Suprapubic skin (tissue), 4 donors: Measurements from ENCODE around the gene KRT8. TPM values are rescaled to one million over a fixed set of nuclear protein-coding genes. Genes with fewer than 3 reads are reported as not detected.
A peak's percentile ranks its signal among the peaks of the same experiment; 100 is the strongest.

Source experiments
- DNase-seq, 2 donors: peaks; one replicate each; pipeline ENCODE4 v3.0.0-alpha.2; 2019; ENCODE audit warnings: low spot score in 2 of 2
- H3K27ac ChIP-seq: fragments of 200-600 bp; sonication (generic); one replicate; pipeline ENCODE4 v1.5.1; 2019
- H3K27me3 ChIP-seq: fragments of 200-600 bp; sonication (generic); one replicate; pipeline ENCODE4 v1.5.1; 2019
- H3K36me3 ChIP-seq: fragments of 200-600 bp; sonication (generic); one replicate; pipeline ENCODE4 v1.5.1; 2019
- H3K4me1 ChIP-seq: fragments of 200-600 bp; sonication (generic); one replicate; pipeline ENCODE4 v1.5.1; 2019
- H3K4me3 ChIP-seq: fragments of 200-600 bp; sonication (generic); one replicate; pipeline ENCODE4 v1.5.1; 2019; ENCODE audit warnings: mild to moderate bottlenecking
- H3K9me3 ChIP-seq: fragments of 200-600 bp; sonication (generic); one replicate; pipeline ENCODE4 v1.5.1; 2019
- EP300 ChIP-seq: sonication (generic); formaldehyde crosslinking; IDR thresholded peaks from one replicate; pipeline ENCODE4 v1.6.1; 2017; ENCODE audit warnings: antibody characterized with exemption
- POLR2A ChIP-seq, 2 donors: fragments of 450-650 bp; IDR thresholded peaks; one replicate each; pipeline ENCODE4 v1.6.1; 2017; ENCODE audit warnings: antibody characterized with exemption in 2 of 2, mild to moderate bottlenecking in 2 of 2, moderate library complexity in 2 of 2
- POLR2AphosphoS5 ChIP-seq, 3 donors: sonication (generic); formaldehyde crosslinking; IDR thresholded peaks; one replicate each; pipeline ENCODE4 v1.6.1; 2017; ENCODE audit warnings: antibody characterized with exemption in 3 of 3
- WGBS: methylation state at CpG from one replicate; pipeline ENCODE4 v1.1.5; 2018; 5-methylcytosine and 5-hydroxymethylcytosine counted together
- total RNA-seq, 4 donors: library from RNA; depleted of rRNA; stranded (reverse); fragments of >200 nt; gene quantifications; one replicate each; pipeline ENCODE4 v1.1.0, GENCODE V29; 2016
- TF ChIP-seq, protein P1 (sequence below), 2 donors: fragments of 200-600 bp in 1 of 2; fragments of 450-650 bp in 1 of 2; sonication (generic) in 1 of 2; IDR thresholded peaks; one replicate each; pipeline ENCODE4 v1.5.1; 2016 to 2019; ENCODE audit warnings: antibody characterized with exemption in 2 of 2, mild to moderate bottlenecking in 1 of 2, moderate library complexity in 1 of 2

Gene KRT8
- total RNA-seq, 4 donors from 2014 or later: 49.4 to 93.7 (median 65.9) TPM

DNA sequence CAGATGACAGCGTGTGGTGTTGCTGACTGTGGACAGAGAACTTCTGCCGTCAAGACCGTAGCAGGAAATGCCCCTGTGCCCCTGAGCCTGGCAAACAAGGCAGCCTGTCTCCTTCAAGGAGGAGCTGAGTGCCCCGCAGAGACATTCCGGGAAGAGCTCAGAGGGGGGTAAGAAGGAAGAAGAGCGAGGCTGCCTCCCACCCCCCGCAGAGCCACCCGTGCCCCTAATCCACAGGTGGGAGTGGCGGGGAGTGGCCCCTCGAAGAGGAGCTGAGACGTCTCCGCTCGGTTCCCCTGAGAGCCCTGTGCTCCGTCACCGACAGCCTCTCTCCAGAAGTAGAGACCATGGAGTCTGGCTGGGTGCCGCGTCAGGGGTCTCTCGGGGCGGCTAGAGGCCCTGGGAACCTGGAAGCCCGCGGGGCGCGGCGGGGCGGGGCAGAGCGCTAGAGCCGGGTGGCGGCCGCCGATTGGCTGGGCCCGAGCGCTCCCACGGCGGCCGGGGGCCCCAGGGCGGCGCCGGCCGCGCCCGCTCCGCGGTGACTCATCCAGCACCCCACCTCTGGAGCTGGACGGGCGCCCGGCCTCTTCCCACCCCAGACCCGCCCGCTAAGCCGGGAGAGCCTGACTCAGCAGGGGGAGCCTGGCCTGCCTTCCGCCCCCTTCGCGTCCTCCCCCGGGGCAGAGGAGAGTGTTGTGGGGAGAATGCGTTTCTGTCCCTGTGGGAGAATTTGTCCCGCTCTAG is 30.9 kb downstream of the KRT8 start:
- Histone ChIP-seq H3K36me3 (no peaks in the 10 kb centered on the region), H3K27me3 (no peaks in the 10 kb centered on the region), H3K4me3 (peak overlapping the region; percentile 52), H3K27ac (peak overlapping the region; percentile 99), H3K4me1 (peaks cover 97% of the 10 kb centered on the region), H3K9me3 (no peaks in the 10 kb centered on the region)
- WGBS: 0% methylated on average over 6 of the region's 55 CpGs
- no peak for TF ChIP-seq POLR2A (IDR thresholded peaks at IDR 0.05)
- peak; percentile 13 to 58 (median 31) for TF ChIP-seq POLR2AphosphoS5 (IDR thresholded peaks at IDR 0.05)
- DNase-seq: peak; percentile 93 to 94

DNA sequence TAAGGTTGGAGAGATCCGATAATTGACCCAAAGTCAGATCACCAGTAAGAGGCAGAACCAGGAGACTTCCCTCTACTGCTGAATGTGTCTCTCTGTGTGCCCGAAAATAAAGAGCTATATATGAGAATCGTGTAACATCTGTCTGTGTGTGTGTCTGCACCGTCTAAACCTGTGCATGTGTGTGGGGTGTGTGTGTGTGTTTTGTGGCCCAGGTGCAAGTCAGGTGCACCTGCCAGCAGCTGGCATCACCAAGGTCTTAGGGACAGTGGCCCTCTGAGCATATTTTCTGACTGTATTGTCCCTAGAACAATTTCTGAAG is 31.4 kb downstream of the KRT8 start:
- peak overlapping the region; percentile 52 for H3K4me3 ChIP-seq
- H3K9me3 ChIP-seq: no peaks in the 10 kb centered on the region
- DNase-seq: no peak
- peaks cover 96% of the 10 kb centered on the region for H3K4me1 ChIP-seq
- H3K27me3 ChIP-seq: no peaks in the 10 kb centered on the region
- peak overlapping the region; percentile 99 for H3K27ac ChIP-seq
- H3K36me3 ChIP-seq: no peaks in the 10 kb centered on the region
- 45% methylated on average over 4 of the region's 4 CpGs for WGBS
- TF ChIP-seq POLR2A (IDR thresholded peaks at IDR 0.05): no peak
- no peak for TF ChIP-seq POLR2AphosphoS5 (IDR thresholded peaks at IDR 0.05)
- TF ChIP-seq, protein P1, sequence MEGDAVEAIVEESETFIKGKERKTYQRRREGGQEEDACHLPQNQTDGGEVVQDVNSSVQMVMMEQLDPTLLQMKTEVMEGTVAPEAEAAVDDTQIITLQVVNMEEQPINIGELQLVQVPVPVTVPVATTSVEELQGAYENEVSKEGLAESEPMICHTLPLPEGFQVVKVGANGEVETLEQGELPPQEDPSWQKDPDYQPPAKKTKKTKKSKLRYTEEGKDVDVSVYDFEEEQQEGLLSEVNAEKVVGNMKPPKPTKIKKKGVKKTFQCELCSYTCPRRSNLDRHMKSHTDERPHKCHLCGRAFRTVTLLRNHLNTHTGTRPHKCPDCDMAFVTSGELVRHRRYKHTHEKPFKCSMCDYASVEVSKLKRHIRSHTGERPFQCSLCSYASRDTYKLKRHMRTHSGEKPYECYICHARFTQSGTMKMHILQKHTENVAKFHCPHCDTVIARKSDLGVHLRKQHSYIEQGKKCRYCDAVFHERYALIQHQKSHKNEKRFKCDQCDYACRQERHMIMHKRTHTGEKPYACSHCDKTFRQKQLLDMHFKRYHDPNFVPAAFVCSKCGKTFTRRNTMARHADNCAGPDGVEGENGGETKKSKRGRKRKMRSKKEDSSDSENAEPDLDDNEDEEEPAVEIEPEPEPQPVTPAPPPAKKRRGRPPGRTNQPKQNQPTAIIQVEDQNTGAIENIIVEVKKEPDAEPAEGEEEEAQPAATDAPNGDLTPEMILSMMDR (IDR thresholded peaks at IDR 0.05): no peak
- TF ChIP-seq EP300: no peak

DNA sequence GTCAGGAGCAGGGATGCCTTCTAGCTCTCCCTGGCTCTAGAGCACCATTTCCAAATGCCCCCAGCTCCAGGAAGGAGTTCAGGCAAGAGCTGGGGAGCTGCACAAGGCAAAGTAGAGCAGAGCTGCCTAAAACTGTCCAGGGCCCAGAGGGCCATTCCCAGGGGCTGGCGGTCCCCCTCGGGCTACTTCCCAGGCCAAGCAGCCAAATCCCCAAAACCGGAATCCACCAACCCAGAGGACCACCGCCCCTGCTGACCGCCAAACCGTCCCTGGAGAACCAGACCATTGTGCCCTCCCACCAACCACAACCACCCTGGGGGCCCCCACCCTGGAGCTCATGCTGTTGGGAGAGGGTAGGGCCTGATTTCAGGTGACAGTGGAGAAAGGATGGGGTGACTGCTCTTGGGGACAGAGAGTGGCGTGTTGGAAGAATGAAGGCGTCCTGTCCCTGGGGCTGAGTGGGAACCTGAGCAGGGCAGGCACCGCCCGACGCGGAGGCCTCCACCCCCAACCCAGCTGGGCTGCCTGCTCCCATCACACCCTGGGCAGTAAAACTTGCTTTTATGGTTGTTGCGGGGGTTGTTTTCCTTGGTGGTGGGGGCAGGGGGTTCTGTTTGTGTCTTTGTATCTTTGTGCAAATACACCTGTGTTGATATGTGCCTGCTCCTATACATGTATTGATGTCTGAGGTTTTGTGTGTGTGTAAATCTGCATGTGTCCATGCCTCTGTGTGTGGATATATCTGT is 32.1 kb downstream of the KRT8 start:
- Histone ChIP-seq H3K4me3 (no peak overlapping the region), H3K27me3 (no peaks in the 10 kb centered on the region), H3K27ac (peak overlapping the region; percentile 99), H3K36me3 (no peaks in the 10 kb centered on the region), H3K4me1 (peaks cover 96% of the 10 kb centered on the region), H3K9me3 (no peaks in the 10 kb centered on the region)
- DNase-seq: no peak
- TF ChIP-seq, protein P1 (IDR thresholded peaks at IDR 0.05): no peak
- TF ChIP-seq POLR2A (IDR thresholded peaks at IDR 0.05): no peak
- TF ChIP-seq POLR2AphosphoS5 (IDR thresholded peaks at IDR 0.05): no peak
- no peak for TF ChIP-seq EP300
- 59% methylated on average over 10 of the region's 13 CpGs for WGBS

DNA sequence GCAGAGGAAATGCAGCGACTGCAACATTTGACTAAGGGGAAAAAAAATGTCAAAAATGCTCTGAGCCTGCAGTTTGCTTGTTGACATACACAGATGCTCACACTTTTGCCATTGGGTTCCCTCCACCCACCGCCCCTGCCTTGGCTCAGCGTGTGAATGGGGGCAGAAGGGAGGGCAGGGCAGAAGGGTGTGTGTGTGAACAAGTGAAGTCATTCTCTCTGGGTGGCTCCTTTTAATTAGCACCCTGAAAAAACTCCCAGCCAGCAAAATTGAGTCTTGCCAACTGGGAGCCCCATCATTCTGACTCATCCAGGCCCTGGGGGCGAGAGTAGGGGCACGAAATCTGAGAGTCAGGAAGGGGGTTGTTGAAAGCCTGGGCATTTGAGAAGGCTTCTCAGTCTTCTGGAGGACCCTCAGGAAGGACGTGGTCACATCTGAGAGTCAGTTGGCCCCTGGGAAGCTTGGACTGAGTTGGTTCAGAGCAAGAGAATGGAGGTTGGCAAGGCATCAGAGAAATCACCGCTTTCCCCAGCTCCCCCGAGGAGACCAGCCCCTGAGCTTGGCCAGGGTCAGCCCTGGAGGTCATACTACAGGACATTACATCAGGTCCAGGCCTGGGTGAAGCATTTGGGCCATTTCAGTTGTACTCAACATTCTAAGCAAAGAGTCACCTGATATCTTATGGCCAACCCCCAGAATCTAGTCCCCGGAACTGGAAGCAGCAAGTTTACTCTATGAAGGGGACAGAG is 33.4 kb downstream of the KRT8 start:
- Histone ChIP-seq H3K36me3 (no peaks in the 10 kb centered on the region), H3K4me1 (peaks cover 96% of the 10 kb centered on the region), H3K9me3 (no peaks in the 10 kb centered on the region), H3K4me3 (no peak overlapping the region), H3K27me3 (no peaks in the 10 kb centered on the region), H3K27ac (peak overlapping the region; percentile 99)
- 19% methylated on average over 8 of the region's 9 CpGs for WGBS
- DNase-seq: no peak
- TF ChIP-seq POLR2AphosphoS5 (IDR thresholded peaks at IDR 0.05) (peak in 1 of 3 donors; percentile 84), EP300 (no peak)

DNA sequence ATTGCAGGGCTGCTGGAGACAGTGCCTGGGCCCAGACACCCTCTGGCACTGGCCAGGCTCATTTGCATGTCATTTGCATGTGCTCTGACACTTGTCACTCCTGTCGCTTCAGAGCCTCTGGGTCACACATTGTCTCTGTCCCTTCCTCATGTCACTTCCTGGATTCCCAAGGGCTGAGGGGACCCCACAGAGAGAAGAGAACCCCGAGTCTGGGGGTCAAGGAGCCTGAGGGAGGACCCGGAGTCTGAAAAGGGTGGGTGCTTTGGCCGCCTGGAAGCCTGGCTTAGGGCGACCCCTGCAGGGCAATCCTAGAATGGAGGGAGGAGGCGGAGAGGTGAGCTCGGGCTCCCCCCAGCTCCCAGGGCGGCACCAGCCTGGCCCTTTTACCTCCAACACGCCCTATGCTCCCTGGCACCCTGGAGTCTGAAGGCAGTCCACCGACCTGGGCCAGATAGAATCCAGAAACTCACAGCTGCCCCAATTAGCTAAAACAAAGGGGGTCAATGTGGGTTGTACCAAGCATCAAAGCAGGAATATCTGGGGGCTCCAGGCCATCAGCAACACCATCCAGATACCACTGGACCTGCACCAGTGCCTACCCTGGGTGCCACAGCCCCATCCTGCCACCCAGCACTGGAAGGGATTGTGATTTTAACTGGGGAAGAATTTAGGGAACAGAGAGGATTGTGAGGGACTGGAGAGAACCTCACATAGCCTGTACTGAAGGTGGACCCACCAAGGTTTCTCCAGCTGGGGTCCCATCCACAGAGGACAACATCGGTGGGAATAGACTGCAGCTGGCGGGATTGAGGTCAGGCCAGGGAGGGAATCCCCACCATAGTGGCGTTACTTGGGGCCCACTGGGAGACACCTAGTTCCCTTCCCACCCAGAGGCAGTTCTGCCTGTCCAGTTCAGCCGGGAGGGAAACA is 34.2 kb downstream of the KRT8 start:
- Histone ChIP-seq H3K27me3 (no peaks in the 10 kb centered on the region), H3K27ac (peak overlapping the region; percentile 99), H3K36me3 (no peaks in the 10 kb centered on the region), H3K9me3 (no peaks in the 10 kb centered on the region), H3K4me1 (peaks cover 95% of the 10 kb centered on the region), H3K4me3 (no peak overlapping the region)
- WGBS: 21% methylated on average over 7 of the region's 14 CpGs
- TF ChIP-seq, protein P1 (IDR thresholded peaks at IDR 0.05): peak; percentile 60 to 78
- no peak for TF ChIP-seq POLR2A (IDR thresholded peaks at IDR 0.05)
- peak in 1 of 2 donors; percentile 84 for DNase-seq
